Adrenal gland (tissue), 5 donors: ENCODE measurements around the gene CSAD.

Source experiments
- CTCF ChIP-seq, 6 experiments: fragments of 450-650 bp in 4 of 6; fragments of 200-600 bp in 2 of 6; sonication (generic) in 1 of 6; IDR thresholded peaks; 1 replicate in 5 of 6; 2 replicates in 1 of 6; pipeline versions ENCODE4 v1.5.1 to v1.8.0; 2016 to 2021; ENCODE audit warnings: antibody characterized with exemption in 6 of 6, mild to moderate bottlenecking in 2 of 6, moderate library complexity in 1 of 6
- POLR2A ChIP-seq, 2 donors: fragments of 450-650 bp; IDR thresholded peaks; one replicate each; pipeline ENCODE4 v1.6.1; 2017; ENCODE audit warnings: antibody characterized with exemption in 2 of 2, mild to moderate bottlenecking in 2 of 2, moderate library complexity in 1 of 2
- donor health status: DM: no; HTN: no; CAD: no.

- TF ChIP-seq CTCF (IDR thresholded peaks at IDR 0.05) = no peak
- no peak for TF ChIP-seq POLR2A (IDR thresholded peaks at IDR 0.05)
Measured at GRCh38 chr12:53191096-53191884, 10.6 kb upstream of the CSAD start.
